Liver (tissue), 9 donors: Measurements from ENCODE around the gene CDH4. TPM values are rescaled to one million over a fixed set of nuclear protein-coding genes. Genes with fewer than 3 reads are reported as not detected.

ENCODE experiments used
- DNase-seq: peaks from one replicate; pipeline ENCODE4 v3.0.0-alpha.2; 2017; ENCODE audit warnings: low spot score
- H3K27ac ChIP-seq, 2 donors: one replicate each; pipeline ENCODE4 v1.7.0; 2013; ENCODE audit warnings: inconsistent platforms in 2 of 2, low read length in 2 of 2, control low read depth in 1 of 2, low read depth in 1 of 2, mild to moderate bottlenecking in 1 of 2
- H3K27me3 ChIP-seq, 4 donors: one replicate each; pipeline versions ENCODE4 v1.6.1 to v1.7.0; 2013; ENCODE audit warnings: low read length in 3 of 4, inconsistent platforms in 1 of 4, mild to moderate bottlenecking in 1 of 4, moderate library complexity in 1 of 4; ENCODE audit not compliant: control insufficient read depth in 4 of 4, insufficient read depth in 4 of 4
- H3K36me3 ChIP-seq, 4 donors: one replicate each; pipeline versions ENCODE4 v1.6.1 to v1.7.0; 2013; ENCODE audit warnings: low read length in 3 of 4, mild to moderate bottlenecking in 3 of 4, low read depth in 1 of 4, moderate library complexity in 1 of 4; ENCODE audit not compliant: control insufficient read depth in 4 of 4, insufficient read depth in 3 of 4
- H3K4me1 ChIP-seq, 4 donors: one replicate each; pipeline versions ENCODE4 v1.6.1 to v1.7.0; 2013; ENCODE audit warnings: low read length in 3 of 4, mild to moderate bottlenecking in 3 of 4, moderate library complexity in 1 of 4; ENCODE audit not compliant: control insufficient read depth in 4 of 4, insufficient read depth in 4 of 4
- H3K4me3 ChIP-seq, 3 donors: one replicate each; pipeline versions ENCODE4 v1.6.1 to v1.7.0; 2013; ENCODE audit warnings: low read length in 3 of 3, control low read depth in 1 of 3, low read depth in 1 of 3, mild to moderate bottlenecking in 1 of 3
- H3K9ac ChIP-seq, 2 donors: one replicate each; pipeline ENCODE4 v1.7.0; 2013; ENCODE audit warnings: low read length in 2 of 2, mild to moderate bottlenecking in 2 of 2, moderate library complexity in 2 of 2, control low read depth in 1 of 2, low read depth in 1 of 2
- H3K9me3 ChIP-seq, 4 donors: one replicate each; pipeline versions ENCODE4 v1.6.1 to v1.7.0; 2013; ENCODE audit warnings: low read length in 3 of 4; ENCODE audit not compliant: control insufficient read depth in 4 of 4
- EGR1 ChIP-seq, 2 donors: IDR thresholded peaks; 2 replicates each; pipeline ENCODE4 v1.6.1; 2016 to 2018; ENCODE audit warnings: antibody characterized with exemption in 2 of 2, low read depth in 2 of 2
- FOXA1 ChIP-seq: IDR thresholded peaks from 2 replicates; pipeline ENCODE4 v1.6.1; 2016; ENCODE audit warnings: antibody characterized with exemption
- FOXA2 ChIP-seq: IDR thresholded peaks from 2 replicates; pipeline ENCODE4 v1.6.1; 2016; ENCODE audit warnings: antibody characterized with exemption
- GABPA ChIP-seq, 2 donors: IDR thresholded peaks in 1 of 2; conservative IDR thresholded peaks in 1 of 2; 2 replicates each; pipeline ENCODE4 v1.6.1; 2016; ENCODE audit warnings: antibody characterized with exemption in 2 of 2, mild to moderate bottlenecking in 1 of 2, moderate library complexity in 1 of 2
- HNF4A ChIP-seq, 2 donors: conservative IDR thresholded peaks; 2 replicates each; pipeline ENCODE4 v1.6.1; 2016; ENCODE audit warnings: antibody characterized with exemption in 2 of 2, mild to moderate bottlenecking in 2 of 2
- HNF4G ChIP-seq: IDR thresholded peaks from 2 replicates; pipeline ENCODE4 v1.6.1; 2016; ENCODE audit warnings: antibody characterized with exemption
- JUND ChIP-seq, 2 donors: IDR thresholded peaks; 2 replicates each; pipeline ENCODE4 v1.6.1; 2016; ENCODE audit warnings: antibody characterized with exemption in 2 of 2
- NR2F2 ChIP-seq: IDR thresholded peaks from 2 replicates; pipeline ENCODE4 v1.6.1; 2016; ENCODE audit warnings: antibody characterized with exemption
- RAD21 ChIP-seq, 2 donors: IDR thresholded peaks; 2 replicates each; pipeline ENCODE4 v1.6.1; 2016; ENCODE audit warnings: antibody characterized with exemption in 2 of 2, mild to moderate bottlenecking in 2 of 2
- RXRA ChIP-seq, 2 donors: IDR thresholded peaks; 2 replicates each; pipeline ENCODE4 v1.6.1; 2017 to 2018; ENCODE audit warnings: antibody characterized with exemption in 2 of 2, mild to moderate bottlenecking in 1 of 2
- SP1 ChIP-seq: IDR thresholded peaks from 2 replicates; pipeline ENCODE4 v1.6.1; 2018; ENCODE audit warnings: antibody characterized with exemption, mild to moderate bottlenecking
- TAF1 ChIP-seq: conservative IDR thresholded peaks from 2 replicates; pipeline ENCODE4 v1.6.1; 2016; ENCODE audit warnings: antibody characterized with exemption, mild to moderate bottlenecking
- YY1 ChIP-seq: IDR thresholded peaks from 2 replicates; pipeline ENCODE4 v1.6.1; 2016; ENCODE audit warnings: antibody characterized with exemption, mild to moderate bottlenecking
- WGBS: extraction: QIAGEN DNeasy Blood & Tissue Kit; methylation state at CpG from one replicate; pipeline ENCODE4 v1.1.7; 2013; 5-methylcytosine and 5-hydroxymethylcytosine counted together
- polyA plus RNA-seq, 2 donors: library from polyadenylated mRNA; stranded (reverse) in 1 of 2; unstranded in 1 of 2; fragments of 200-250 nt in 1 of 2; fragments of >200 nt in 1 of 2; fragmentation: Nextera tagmentation in 1 of 2; extraction: Ambion mirVana in 1 of 2; gene quantifications; one replicate each; pipeline versions ENCODE4 v1.2.1 to v1.2.3, GENCODE V29; 2013 to 2015
- total RNA-seq, 2 donors: library from RNA; depleted of rRNA; stranded (reverse); fragments of >200 nt; gene quantifications; one replicate each; pipeline ENCODE4 v1.2.3, GENCODE V29; 2014
- TF ChIP-seq, protein P1 (sequence below): fragments of 150-350 bp; IDR thresholded peaks from 2 replicates; pipeline ENCODE4 v1.5.1; 2017; ENCODE audit warnings: improper control_type of control experiment, low read depth, low read length; ENCODE audit not compliant: missing input control
- TF ChIP-seq, protein P2 (sequence below): IDR thresholded peaks from 2 replicates; pipeline ENCODE4 v1.6.1; 2016; ENCODE audit warnings: antibody characterized with exemption
- TF ChIP-seq, protein P3 (sequence below): IDR thresholded peaks from 2 replicates; pipeline ENCODE4 v1.6.1; 2016; ENCODE audit warnings: antibody characterized with exemption
- TF ChIP-seq, protein P4 (sequence below): IDR thresholded peaks from 2 replicates; pipeline ENCODE4 v1.6.1; 2016; ENCODE audit warnings: antibody characterized with exemption
- donor health status: healthy.
- donor health status: healthy.
- donor health status: healthy.
- donor health status: healthy.
- donor health status: healthy.

The CDH4 gene
- total and polyA plus RNA-seq, 4 donors = 0.03 to 0.25 (median 0.19) TPM; not detected in 1

DNA sequence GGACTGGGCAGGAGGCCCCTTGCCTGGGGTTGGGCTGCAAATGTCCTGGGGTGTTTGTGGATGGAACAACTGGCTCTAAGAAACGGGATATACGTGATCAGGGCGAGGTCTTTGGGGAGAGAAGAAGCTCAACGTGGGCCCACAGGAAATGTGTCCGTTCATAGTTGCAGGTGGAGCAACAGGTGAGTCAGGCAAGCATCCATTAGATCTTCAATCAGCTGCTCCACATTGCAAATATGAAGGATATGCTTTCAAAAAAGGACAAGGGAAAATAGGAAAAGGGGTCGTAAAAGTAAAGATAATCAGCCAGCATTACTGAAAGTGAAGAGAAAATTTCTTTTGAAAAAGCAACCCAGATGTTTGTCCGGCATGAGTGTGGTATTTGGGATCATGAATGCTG is 251.0 kb downstream of the CDH4 start:
- peaks cover 0 to 5% (median 2%) of the 10 kb centered on the region in 4 donors for H3K27me3 ChIP-seq
- no peaks in the 10 kb centered on the region for H3K4me1 ChIP-seq
- no peak overlapping the region for H3K27ac ChIP-seq
- H3K9me3 ChIP-seq = no peaks in the 10 kb centered on the region
- no peak for DNase-seq
- H3K4me3 ChIP-seq = no peak overlapping the region
- TF ChIP-seq JUND (IDR thresholded peaks at IDR 0.05) (no peak), RXRA (IDR thresholded peaks at IDR 0.05) (no peak), HNF4G (no peak), HNF4A (conservative IDR thresholded peaks at IDR 0.05) (no peak), EGR1 (IDR thresholded peaks at IDR 0.05; ENCODE audit: low read depth in 2 of 2) (no peak), TAF1 (no peak)
- TF ChIP-seq, protein P1, sequence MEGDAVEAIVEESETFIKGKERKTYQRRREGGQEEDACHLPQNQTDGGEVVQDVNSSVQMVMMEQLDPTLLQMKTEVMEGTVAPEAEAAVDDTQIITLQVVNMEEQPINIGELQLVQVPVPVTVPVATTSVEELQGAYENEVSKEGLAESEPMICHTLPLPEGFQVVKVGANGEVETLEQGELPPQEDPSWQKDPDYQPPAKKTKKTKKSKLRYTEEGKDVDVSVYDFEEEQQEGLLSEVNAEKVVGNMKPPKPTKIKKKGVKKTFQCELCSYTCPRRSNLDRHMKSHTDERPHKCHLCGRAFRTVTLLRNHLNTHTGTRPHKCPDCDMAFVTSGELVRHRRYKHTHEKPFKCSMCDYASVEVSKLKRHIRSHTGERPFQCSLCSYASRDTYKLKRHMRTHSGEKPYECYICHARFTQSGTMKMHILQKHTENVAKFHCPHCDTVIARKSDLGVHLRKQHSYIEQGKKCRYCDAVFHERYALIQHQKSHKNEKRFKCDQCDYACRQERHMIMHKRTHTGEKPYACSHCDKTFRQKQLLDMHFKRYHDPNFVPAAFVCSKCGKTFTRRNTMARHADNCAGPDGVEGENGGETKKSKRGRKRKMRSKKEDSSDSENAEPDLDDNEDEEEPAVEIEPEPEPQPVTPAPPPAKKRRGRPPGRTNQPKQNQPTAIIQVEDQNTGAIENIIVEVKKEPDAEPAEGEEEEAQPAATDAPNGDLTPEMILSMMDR = no peak
- WGBS = 66% methylated on average over 7 of the region's 7 CpGs
- H3K9ac ChIP-seq = no peak overlapping the region
- H3K36me3 ChIP-seq = no peaks in the 10 kb centered on the region

DNA sequence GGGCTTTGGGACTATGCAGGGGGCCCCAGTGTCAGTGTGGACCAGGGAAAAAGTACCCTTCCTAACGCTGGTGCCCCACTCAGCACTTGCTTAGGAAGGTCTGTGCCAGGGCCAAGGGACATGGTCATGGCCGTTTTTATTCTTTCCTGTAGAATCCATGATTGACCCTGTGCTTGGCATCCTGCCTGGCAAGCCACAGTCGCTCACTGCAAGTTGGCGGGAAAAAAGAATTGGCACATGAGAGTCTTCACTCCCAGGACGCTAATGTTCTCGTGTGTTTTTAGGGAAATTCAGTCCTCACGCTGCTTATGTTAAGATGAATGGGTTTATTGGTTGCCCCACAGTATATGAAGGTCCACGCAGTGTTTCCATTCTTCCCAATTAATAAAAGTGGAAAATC is 253.4 kb downstream of the CDH4 start:
- 74% methylated on average over 8 of the region's 8 CpGs for WGBS
- Histone ChIP-seq H3K4me1 (no peaks in the 10 kb centered on the region), H3K27ac (no peak overlapping the region), H3K27me3 (peaks cover 0 to 8% (median 2%) of the 10 kb centered on the region in 4 donors), H3K9me3 (no peaks in the 10 kb centered on the region), H3K4me3 (no peak overlapping the region), H3K9ac (no peak overlapping the region), H3K36me3 (no peaks in the 10 kb centered on the region)
- DNase-seq = no peak
- no peak for TF ChIP-seq HNF4G
- TF ChIP-seq, protein P1 = no peak
- TF ChIP-seq, protein P2, sequence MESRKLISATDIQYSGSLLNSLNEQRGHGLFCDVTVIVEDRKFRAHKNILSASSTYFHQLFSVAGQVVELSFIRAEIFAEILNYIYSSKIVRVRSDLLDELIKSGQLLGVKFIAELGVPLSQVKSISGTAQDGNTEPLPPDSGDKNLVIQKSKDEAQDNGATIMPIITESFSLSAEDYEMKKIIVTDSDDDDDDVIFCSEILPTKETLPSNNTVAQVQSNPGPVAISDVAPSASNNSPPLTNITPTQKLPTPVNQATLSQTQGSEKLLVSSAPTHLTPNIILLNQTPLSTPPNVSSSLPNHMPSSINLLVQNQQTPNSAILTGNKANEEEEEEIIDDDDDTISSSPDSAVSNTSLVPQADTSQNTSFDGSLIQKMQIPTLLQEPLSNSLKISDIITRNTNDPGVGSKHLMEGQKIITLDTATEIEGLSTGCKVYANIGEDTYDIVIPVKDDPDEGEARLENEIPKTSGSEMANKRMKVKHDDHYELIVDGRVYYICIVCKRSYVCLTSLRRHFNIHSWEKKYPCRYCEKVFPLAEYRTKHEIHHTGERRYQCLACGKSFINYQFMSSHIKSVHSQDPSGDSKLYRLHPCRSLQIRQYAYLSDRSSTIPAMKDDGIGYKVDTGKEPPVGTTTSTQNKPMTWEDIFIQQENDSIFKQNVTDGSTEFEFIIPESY = no peak
- TF ChIP-seq TAF1 = no peak
- TF ChIP-seq SP1 = no peak
- TF ChIP-seq FOXA2 = no peak
- no peak for TF ChIP-seq JUND (IDR thresholded peaks at IDR 0.05)
- no peak for TF ChIP-seq YY1
- TF ChIP-seq, protein P3, sequence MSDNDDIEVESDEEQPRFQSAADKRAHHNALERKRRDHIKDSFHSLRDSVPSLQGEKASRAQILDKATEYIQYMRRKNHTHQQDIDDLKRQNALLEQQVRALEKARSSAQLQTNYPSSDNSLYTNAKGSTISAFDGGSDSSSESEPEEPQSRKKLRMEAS = no peak
- no peak for TF ChIP-seq NR2F2
- TF ChIP-seq RXRA (IDR thresholded peaks at IDR 0.05) = no peak
- no peak for TF ChIP-seq FOXA1
- TF ChIP-seq HNF4A (conservative IDR thresholded peaks at IDR 0.05) = no peak
- no peak for TF ChIP-seq GABPA (IDR thresholded peaks at IDR 0.05 in 1 of 2, conservative IDR thresholded peaks at IDR 0.05 in 1 of 2)
- no peak for TF ChIP-seq RAD21 (IDR thresholded peaks at IDR 0.05)
- TF ChIP-seq, protein P4, sequence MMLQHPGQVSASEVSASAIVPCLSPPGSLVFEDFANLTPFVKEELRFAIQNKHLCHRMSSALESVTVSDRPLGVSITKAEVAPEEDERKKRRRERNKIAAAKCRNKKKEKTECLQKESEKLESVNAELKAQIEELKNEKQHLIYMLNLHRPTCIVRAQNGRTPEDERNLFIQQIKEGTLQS = no peak
